ENCODE measurements around the gene CAAP1.

CAAP1 gene

DNA sequence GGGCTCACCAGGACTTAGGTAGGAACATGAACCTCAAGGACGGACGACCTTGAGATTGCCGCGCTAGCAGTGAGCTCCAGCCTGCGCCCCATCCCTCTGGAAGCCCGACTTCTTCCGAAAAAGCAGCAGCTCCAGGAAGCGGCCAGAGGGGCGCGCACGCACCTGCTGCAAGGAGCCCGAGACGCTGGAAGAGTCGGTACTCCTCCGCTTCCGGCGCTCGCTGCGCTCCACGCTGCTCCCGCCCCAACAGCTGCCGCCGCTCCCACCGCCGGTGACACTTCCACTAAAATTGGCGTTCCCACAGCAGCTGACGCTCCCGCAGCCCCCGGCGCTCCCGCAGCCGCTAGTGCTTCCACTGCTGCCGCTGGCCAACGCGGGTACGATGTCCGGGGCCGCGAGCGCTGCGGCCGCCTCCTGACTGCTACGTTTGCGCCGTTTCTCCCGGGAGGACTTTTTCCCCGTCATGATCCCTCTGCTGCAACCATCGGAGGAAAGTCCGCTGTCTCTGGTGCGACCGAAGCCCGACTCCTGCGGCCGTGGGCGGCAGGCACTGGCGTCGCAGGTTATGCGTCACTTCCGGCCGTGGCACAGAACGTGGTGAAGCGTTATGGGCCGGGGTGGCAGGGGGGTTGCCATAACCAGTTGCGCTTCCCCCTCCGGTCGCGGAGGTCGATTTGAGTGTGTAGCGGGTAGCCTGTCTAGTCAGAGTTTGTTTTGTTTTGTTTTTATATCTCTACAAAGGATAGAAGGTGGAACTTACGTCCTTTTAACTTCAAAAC is at the start of gene CAAP1:
Gene CAAP1, minus strand, starts transcription at position 552 of the 779 bp plus-strand sequence. Its CDS starts 87 bp downstream, at position 465.
- Histone ChIP-seq H3K9ac (ENCODE audit: low read length) (peak within 1 kb of the TSS; percentile 93), H3K9me3 (ENCODE audit: low read length) (no peaks in the 10 kb centered on the region), H3K4me2 (ENCODE audit: low read length) (peak within 1 kb of the TSS; percentile 85), H3K27me3 (ENCODE audit: insufficient read depth, low read length) (no peaks in the 10 kb centered on the region), H3K36me3 (ENCODE audit: insufficient read depth, low read length) (peaks cover 21% of the 10 kb centered on the region), H3K79me2 (ENCODE audit: insufficient read depth, low read length) (peaks cover 47% of the 10 kb centered on the region), H3K4me1 (ENCODE audit: insufficient read depth, low read length, severe bottlenecking) (peaks cover 40% of the 10 kb centered on the region), H2AFZ (ENCODE audit: low read length) (peak within 1 kb of the TSS; percentile 64; the same call in 1 of the 2 replicates), H4K20me1 (ENCODE audit: insufficient read depth, low read length) (no peaks in the 10 kb centered on the region), H3K4me3 (ENCODE audit: low read depth, low read length, poor library complexity, severe bottlenecking) (peak within 1 kb of the TSS; percentile 94), H3F3A (ENCODE audit: insufficient read depth, low read length) (no peaks in the 10 kb centered on the region), H3K27ac (ENCODE audit: low read depth, low read length, poor library complexity, severe bottlenecking) (peak within 1 kb of the TSS; percentile 84), H3K9me2 (ENCODE audit: low read depth, low read length) (no peaks in the 10 kb centered on the region)
- TF ChIP-seq EZH2 (IDR thresholded peaks at IDR 0.05; ENCODE audit: borderline replicate concordance, low read length) (no peak), CTCF (IDR thresholded peaks at IDR 0.05; ENCODE audit: low read length) (peak; percentile 41; the same call in 1 of the 2 replicates)

GRCh38 chr9:26940779-26941178 is 48.2 kb upstream of the CAAP1 start:
- H2AFZ ChIP-seq (ENCODE audit: low read length) = no peak overlapping the region
- H3K4me1 ChIP-seq (ENCODE audit: insufficient read depth, low read length, severe bottlenecking) = peaks cover 17% of the 10 kb centered on the region
- H3K4me3 ChIP-seq (ENCODE audit: low read depth, low read length, poor library complexity, severe bottlenecking) = no peak overlapping the region
- H4K20me1 ChIP-seq (ENCODE audit: insufficient read depth, low read length) = 0 out of 2 replicates have a peak, but pooled peaks cover 3% of the 10 kb centered on the region
- H3K4me2 ChIP-seq (ENCODE audit: low read length) = no peak overlapping the region
- TF ChIP-seq CTCF (IDR thresholded peaks at IDR 0.05; ENCODE audit: low read length) (no peak), EZH2 (IDR thresholded peaks at IDR 0.05; ENCODE audit: borderline replicate concordance, low read length) (no peak)
- H3K27ac ChIP-seq (ENCODE audit: low read depth, low read length, poor library complexity, severe bottlenecking) = no peak overlapping the region
- H3K36me3 ChIP-seq (ENCODE audit: insufficient read depth, low read length) = peaks cover 59% of the 10 kb centered on the region
- H3K9me3 ChIP-seq (ENCODE audit: low read length) = no peaks in the 10 kb centered on the region
- H3F3A ChIP-seq (ENCODE audit: insufficient read depth, low read length) = no peaks in the 10 kb centered on the region
- H3K9me2 ChIP-seq (ENCODE audit: low read depth, low read length) = no peaks in the 10 kb centered on the region
- no peak overlapping the region for H3K9ac ChIP-seq (ENCODE audit: low read length)
- H3K79me2 ChIP-seq (ENCODE audit: insufficient read depth, low read length) = peaks cover 100% of the 10 kb centered on the region
- H3K27me3 ChIP-seq (ENCODE audit: insufficient read depth, low read length) = no peaks in the 10 kb centered on the region

DNA sequence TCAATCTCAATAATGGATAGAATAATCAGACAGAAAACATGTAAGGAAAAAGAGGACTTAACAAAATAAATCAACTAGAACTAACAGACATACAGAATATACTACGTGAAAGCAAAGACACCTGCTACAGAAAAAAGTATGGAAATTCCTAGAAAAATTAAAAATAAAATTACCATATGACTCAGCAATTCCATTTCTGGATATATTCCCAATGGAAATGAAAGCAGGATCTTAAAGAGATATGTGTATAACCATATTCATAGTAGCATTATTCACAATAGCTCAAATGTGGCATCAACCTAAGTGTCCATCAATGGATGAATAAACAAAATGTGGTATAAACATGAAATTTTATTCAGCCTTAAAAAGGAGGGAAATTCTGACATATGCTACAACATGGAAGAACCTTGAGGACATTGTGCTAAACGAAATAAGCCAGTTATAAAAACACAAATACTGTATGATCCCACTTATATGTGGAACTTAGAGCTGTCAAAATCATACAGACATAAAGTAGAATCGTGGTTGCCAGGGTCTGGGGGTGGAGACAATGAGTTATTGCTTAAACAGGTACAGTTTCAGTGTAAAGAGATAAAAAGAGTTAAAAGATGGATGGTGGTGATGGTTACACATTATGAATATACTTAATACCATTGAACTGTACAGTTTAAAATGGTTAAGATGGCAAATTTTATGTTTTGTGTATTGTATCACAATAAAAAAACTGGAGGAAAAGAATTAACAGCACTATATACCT is 47.5 kb upstream of the CAAP1 start:
- TF ChIP-seq EZH2 (IDR thresholded peaks at IDR 0.05; ENCODE audit: borderline replicate concordance, low read length) = no peak
- no peak for TF ChIP-seq CTCF (IDR thresholded peaks at IDR 0.05; ENCODE audit: low read length)
- Histone ChIP-seq H3K27ac (ENCODE audit: low read depth, low read length, poor library complexity, severe bottlenecking) (no peak overlapping the region), H3K9ac (ENCODE audit: low read length) (no peak overlapping the region), H2AFZ (ENCODE audit: low read length) (no peak overlapping the region), H3K4me1 (ENCODE audit: insufficient read depth, low read length, severe bottlenecking) (peaks cover 10% of the 10 kb centered on the region), H3K36me3 (ENCODE audit: insufficient read depth, low read length) (peaks cover 60% of the 10 kb centered on the region), H4K20me1 (ENCODE audit: insufficient read depth, low read length) (0 out of 2 replicates have a peak, but pooled peaks cover 3% of the 10 kb centered on the region), H3K9me2 (ENCODE audit: low read depth, low read length) (no peaks in the 10 kb centered on the region), H3K27me3 (ENCODE audit: insufficient read depth, low read length) (no peaks in the 10 kb centered on the region), H3F3A (ENCODE audit: insufficient read depth, low read length) (no peaks in the 10 kb centered on the region), H3K9me3 (ENCODE audit: low read length) (no peaks in the 10 kb centered on the region), H3K4me3 (ENCODE audit: low read depth, low read length, poor library complexity, severe bottlenecking) (no peak overlapping the region), H3K4me2 (ENCODE audit: low read length) (no peak overlapping the region), H3K79me2 (ENCODE audit: insufficient read depth, low read length) (peaks cover 100% of the 10 kb centered on the region)
